ENCODE data around the gene ZNF879.

The ZNF879 gene

DNA sequence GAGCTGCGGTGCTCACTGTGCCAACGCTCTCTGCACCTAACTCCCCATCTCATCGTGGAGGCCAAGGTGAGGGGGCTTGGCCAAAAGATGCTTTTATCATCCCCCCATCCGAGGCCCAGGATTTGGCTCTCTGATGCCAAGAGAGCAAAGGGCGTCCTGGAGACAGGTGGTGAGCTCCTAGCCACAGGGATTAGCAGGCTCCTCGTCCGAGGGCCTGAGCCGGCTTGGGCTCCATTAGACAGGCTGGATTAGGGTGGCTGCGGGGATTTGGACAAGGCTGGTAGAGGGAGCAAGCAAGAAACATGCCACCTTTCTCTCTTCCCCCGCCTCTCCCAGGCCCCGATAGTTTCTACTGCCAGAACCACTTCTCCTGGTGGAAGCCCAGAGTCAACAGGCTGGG lies 27.4 kb upstream of the ZNF879 start:
- TF ChIP-seq, protein P1, sequence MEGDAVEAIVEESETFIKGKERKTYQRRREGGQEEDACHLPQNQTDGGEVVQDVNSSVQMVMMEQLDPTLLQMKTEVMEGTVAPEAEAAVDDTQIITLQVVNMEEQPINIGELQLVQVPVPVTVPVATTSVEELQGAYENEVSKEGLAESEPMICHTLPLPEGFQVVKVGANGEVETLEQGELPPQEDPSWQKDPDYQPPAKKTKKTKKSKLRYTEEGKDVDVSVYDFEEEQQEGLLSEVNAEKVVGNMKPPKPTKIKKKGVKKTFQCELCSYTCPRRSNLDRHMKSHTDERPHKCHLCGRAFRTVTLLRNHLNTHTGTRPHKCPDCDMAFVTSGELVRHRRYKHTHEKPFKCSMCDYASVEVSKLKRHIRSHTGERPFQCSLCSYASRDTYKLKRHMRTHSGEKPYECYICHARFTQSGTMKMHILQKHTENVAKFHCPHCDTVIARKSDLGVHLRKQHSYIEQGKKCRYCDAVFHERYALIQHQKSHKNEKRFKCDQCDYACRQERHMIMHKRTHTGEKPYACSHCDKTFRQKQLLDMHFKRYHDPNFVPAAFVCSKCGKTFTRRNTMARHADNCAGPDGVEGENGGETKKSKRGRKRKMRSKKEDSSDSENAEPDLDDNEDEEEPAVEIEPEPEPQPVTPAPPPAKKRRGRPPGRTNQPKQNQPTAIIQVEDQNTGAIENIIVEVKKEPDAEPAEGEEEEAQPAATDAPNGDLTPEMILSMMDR (IDR thresholded peaks at IDR 0.05; ENCODE audit: insufficient read depth, low read length, poor library complexity, severe bottlenecking) = no peak
- no peaks in the 10 kb centered on the region for H3K27me3 ChIP-seq (replicated peaks; ENCODE audit: control insufficient read depth, insufficient read depth, low read length)
- DNase-seq (ENCODE audit: extremely low read depth, insufficient read length) = no peak
- no peak overlapping the region for H3K4me3 ChIP-seq (replicated peaks; ENCODE audit: low read depth, low read length)
- H3K36me3 ChIP-seq (ENCODE audit: control insufficient read depth, insufficient read depth, low read length) = no peaks in the 10 kb centered on the region

DNA sequence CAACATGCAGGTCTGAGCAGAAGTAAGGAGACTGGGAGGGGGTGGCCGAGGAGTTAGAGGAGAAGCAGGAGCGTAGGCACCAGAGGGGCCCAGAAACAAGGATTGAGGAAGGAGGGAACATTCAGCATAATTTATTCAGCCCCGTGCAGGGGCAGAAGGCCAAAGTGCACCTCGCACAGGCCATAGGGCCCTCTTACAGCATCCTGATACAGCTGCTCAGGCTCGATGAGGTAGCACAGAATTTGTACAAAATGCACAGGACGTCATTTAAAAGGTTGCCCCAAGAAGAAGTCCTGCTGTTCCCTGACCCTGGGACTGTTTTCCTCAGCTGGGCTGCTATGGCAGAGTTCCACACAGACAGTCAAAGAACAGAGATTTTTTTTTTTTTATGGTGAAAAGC lies 26.4 kb upstream of the ZNF879 start:
- no peak for DNase-seq (ENCODE audit: extremely low read depth, insufficient read length)
- Histone ChIP-seq H3K36me3 (ENCODE audit: control insufficient read depth, insufficient read depth, low read length) (no peaks in the 10 kb centered on the region), H3K27me3 (replicated peaks; ENCODE audit: control insufficient read depth, insufficient read depth, low read length) (no peaks in the 10 kb centered on the region), H3K4me3 (replicated peaks; ENCODE audit: low read depth, low read length) (no peak overlapping the region)
- TF ChIP-seq, protein P1 (IDR thresholded peaks at IDR 0.05; ENCODE audit: insufficient read depth, low read length, poor library complexity, severe bottlenecking) = no peak

DNA sequence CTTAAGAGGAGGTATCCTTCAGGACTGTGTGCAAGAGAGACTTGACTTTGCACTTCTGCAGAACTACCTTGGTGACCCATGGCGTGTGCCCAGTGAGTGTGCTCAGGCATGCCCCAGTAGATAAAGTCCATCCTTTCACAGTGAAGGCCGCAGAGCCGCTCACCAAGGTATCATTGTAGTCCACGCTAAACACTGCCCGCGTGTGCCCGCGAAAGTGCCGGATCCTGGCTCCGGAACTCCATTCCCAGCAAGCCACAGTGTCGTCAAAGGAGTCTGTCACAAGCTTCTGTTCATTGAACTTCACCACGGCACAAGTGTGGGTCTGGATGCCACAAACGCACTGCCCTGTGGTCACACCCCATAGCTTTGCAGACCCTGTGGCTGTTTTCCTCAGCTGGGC lies 25.2 kb upstream of the ZNF879 start:
- Histone ChIP-seq H3K36me3 (ENCODE audit: control insufficient read depth, insufficient read depth, low read length) (no peaks in the 10 kb centered on the region), H3K4me3 (replicated peaks; ENCODE audit: low read depth, low read length) (no peak overlapping the region), H3K27me3 (replicated peaks; ENCODE audit: control insufficient read depth, insufficient read depth, low read length) (no peaks in the 10 kb centered on the region)
- no peak for DNase-seq (ENCODE audit: extremely low read depth, insufficient read length)
- TF ChIP-seq, protein P1 (IDR thresholded peaks at IDR 0.05; ENCODE audit: insufficient read depth, low read length, poor library complexity, severe bottlenecking) = no peak

DNA sequence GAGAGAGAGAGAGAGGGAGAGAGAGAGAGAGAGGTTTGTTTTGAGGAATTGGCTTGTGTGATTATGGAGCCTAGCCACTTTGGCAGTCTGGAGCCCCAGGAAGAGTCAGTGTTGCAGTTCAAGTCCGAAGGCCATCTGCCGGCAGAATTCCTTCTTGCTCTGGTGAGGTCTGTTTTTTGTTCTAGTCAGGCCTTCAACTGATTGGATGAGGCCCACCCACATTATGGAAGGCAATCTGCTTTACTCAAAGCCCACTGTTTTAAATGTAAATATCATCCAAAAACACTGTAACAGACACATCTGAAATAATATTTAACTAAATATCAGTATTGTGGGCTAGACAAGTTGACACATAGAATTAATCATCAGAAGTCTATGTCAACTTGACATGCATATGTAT lies 17.0 kb upstream of the ZNF879 start:
- H3K36me3 ChIP-seq (ENCODE audit: control insufficient read depth, insufficient read depth, low read length) = no peaks in the 10 kb centered on the region
- H3K27me3 ChIP-seq (replicated peaks; ENCODE audit: control insufficient read depth, insufficient read depth, low read length) = no peaks in the 10 kb centered on the region
- H3K4me3 ChIP-seq (replicated peaks; ENCODE audit: low read depth, low read length) = no peak overlapping the region
- TF ChIP-seq, protein P1 (IDR thresholded peaks at IDR 0.05; ENCODE audit: insufficient read depth, low read length, poor library complexity, severe bottlenecking) = no peak
- no peak for DNase-seq (ENCODE audit: extremely low read depth, insufficient read length)

DNA sequence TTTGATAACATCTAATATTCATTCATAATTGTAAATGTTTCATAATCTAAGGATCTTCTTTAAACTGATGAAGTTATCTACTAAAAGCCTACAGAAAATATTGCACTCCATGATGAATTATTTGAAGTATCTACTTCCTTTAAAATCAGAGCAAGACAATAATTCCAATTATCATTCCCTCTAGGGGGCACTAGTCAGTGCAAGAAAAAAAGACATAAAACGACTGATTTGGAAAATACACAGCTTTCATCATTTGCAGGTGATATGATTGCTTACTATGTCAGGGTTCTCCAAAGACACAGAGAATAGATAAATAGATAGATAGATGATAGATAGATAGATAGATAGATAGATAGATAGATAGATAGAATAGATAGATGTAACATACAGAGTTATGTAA lies 14.9 kb upstream of the ZNF879 start:
- TF ChIP-seq, protein P1 (IDR thresholded peaks at IDR 0.05; ENCODE audit: insufficient read depth, low read length, poor library complexity, severe bottlenecking) = no peak
- Histone ChIP-seq H3K36me3 (ENCODE audit: control insufficient read depth, insufficient read depth, low read length) (no peaks in the 10 kb centered on the region), H3K4me3 (replicated peaks; ENCODE audit: low read depth, low read length) (no peak overlapping the region), H3K27me3 (replicated peaks; ENCODE audit: control insufficient read depth, insufficient read depth, low read length) (no peaks in the 10 kb centered on the region)
- no peak for DNase-seq (ENCODE audit: extremely low read depth, insufficient read length)

DNA sequence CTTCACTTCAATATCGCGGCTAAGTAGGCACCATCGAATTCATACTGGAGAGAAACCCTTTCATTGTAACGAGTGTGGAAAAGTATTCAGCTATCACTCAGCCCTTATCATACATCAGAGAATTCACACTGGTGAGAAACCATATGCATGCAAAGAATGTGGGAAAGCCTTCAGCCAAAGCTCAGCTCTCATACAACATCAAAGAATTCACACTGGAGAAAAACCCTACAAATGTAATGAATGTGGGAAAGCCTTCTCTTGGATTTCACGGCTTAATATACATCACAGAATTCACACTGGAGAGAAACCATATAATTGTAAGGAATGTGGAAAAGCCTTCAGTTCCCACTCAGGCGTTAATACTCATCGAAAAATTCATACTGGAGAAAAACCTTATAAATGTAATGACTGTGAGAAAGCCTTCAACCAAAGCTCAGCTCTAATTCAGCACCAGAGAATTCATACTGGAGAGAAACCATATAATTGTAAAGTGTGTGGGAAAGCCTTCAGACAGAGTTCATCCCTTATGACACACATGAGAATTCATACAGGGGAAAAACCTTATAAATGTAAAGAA lies 9.5 kb downstream of the ZNF879 start:
- DNase-seq (ENCODE audit: extremely low read depth, insufficient read length) = no peak
- TF ChIP-seq, protein P1 (IDR thresholded peaks at IDR 0.05; ENCODE audit: insufficient read depth, low read length, poor library complexity, severe bottlenecking) = no peak
- Histone ChIP-seq H3K4me3 (replicated peaks; ENCODE audit: low read depth, low read length) (no peak overlapping the region), H3K27me3 (replicated peaks; ENCODE audit: control insufficient read depth, insufficient read depth, low read length) (no peaks in the 10 kb centered on the region), H3K36me3 (ENCODE audit: control insufficient read depth, insufficient read depth, low read length) (no peaks in the 10 kb centered on the region)
